Head of caudate nucleus (tissue), 42 donors: Measurements from ENCODE around the gene COX10.
"Not testable (repeated sequence)": the region's sequence is repeated elsewhere in the genome, so short reads cannot be mapped to it uniquely, and the experiment has no call there.

ENCODE experiments used
- DNase-seq, 42 donors: peaks; one replicate each; pipeline versions ENCODE4 v3.0.0 to v3.0.0-alpha.2; 2020 to 2021; ENCODE audit warnings: mixed read lengths in 7 of 42
- intact Hi-C: fragments of 100-400 bp; cut with DNase I; formaldehyde crosslinking; loops from one replicate; pipeline ENCODE4 v1.15.0; 2022

The COX10 gene

DNA sequence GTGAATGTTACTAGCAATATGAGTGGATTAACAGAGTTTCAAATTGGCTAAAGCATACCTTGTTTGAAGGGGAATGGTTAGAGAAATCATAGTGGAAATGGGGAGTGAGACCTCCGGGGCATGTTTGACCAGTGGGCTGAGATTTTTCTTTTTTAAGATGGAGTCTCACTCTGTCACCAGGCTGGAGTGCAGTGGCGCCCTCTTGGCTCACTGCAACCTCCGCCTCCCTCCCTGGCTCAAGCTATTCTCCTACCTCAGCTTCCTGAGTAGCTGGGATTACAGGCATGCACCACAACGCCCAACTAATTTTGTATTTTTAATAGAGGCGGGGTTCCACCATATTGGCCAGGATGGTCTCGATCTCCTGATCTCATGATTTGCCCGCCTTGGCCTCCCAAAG, 157.7 kb downstream of the COX10 start:
- intact Hi-C loops = no loop called here
- DNase-seq = no peak

DNA sequence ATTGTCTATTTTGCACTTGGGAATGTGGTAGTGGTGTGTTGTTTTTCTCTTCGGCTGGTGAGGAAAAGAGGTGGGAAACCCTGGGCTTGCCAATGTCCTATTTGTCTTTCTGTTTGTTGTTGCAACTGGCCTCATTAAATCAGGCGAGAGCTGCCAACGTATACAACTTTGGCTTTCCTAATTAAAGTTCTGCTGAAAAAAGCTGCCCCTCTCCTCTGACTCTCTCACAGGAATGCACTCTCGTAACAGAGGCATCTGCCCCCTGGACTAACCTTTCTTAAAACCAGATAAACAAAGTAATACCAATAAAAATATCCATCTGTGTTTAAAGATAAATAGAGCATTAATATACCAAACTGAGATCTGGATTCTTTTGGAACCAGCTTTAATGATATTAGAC, 159.6 kb downstream of the COX10 start:
- intact Hi-C loops = no loop called here
- no peak for DNase-seq

DNA sequence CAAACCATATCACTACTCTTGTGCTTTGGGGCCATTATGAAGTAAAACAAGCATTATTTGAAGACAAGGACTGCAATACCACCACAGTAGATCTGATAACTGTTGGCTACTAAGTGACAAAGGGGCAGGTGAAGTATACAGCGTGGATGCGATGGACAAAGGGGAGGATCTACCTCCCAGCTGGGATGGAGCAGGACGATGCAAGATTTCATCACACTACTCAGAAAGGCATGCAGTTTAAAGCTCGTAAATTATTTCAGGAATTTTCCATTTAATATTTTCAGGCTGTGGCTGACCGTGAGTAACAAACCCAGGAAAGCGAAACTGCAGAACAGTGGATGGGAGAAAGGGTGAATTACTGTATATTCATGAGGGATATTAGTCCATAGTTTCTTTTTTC, 161.9 kb downstream of the COX10 start:
- DNase-seq, intact Hi-C loops: not testable (repeated sequence)

DNA sequence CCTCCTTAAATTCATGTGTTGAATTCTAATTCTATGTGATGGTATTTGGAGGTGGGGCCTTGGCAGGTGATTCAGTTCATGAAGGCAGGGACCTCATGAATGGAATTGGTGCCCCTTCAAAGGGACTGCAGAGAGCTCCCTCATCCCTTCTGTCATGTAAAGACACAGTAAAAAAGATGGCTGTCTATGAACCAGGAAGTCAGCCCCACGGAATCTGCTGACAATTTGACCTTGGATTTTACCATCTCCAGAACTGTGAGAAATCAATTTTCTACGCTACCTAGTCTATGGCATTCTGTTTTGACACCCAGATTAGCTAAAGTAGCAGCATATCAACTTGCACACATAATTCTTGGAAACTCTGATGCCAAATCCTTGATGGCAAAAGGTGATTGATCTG, 165.7 kb downstream of the COX10 start:
- intact Hi-C loops, DNase-seq: not testable (repeated sequence)

DNA sequence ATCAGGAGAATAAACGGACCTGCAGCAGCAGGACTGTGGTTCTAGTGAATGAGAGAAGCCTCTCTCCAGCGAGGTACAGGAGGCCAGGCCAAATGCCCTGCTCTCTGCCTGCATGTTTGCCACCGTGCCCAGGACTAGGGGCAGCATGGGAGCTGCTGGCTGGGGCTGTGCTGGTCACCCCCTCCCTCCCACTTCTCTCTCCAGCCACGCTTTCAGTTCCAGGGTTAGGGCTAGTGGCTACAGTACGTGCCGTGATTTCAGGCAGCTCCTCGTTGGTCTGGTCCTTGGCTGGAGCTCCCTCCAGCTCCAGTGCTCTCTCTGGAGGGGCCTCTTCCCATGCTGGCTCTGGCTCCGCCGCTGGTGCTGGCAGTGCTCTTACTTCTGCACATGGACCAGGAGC, 166.7 kb downstream of the COX10 start:
- DNase-seq, intact Hi-C loops: not testable (repeated sequence)

DNA sequence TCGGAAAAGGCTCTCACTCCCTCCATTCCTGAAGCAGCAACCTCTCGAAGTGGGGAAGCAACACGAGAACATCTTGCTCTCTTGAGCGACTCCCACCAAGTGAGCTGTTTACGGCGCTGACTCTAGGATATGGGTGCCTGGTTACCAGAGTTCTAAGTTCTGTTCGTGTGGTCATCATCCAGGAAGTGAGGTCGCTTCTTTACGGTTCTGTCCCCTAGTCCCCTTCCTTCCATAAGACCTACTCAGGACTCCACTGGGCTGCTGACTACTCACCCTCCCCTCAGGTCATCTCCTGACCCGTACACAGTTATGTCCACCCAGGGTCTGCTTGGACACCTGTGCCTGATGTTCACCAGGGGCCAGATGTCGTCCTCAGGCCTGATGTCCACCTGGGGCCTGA, 167.5 kb downstream of the COX10 start, which contains the start of gene CDRT15:
CDRT15 (minus strand) TSS at position 101 of the 400 bp plus-strand sequence; CDS start at position 72, 29 bp downstream.
- DNase-seq, intact Hi-C loops: not testable (repeated sequence)

DNA sequence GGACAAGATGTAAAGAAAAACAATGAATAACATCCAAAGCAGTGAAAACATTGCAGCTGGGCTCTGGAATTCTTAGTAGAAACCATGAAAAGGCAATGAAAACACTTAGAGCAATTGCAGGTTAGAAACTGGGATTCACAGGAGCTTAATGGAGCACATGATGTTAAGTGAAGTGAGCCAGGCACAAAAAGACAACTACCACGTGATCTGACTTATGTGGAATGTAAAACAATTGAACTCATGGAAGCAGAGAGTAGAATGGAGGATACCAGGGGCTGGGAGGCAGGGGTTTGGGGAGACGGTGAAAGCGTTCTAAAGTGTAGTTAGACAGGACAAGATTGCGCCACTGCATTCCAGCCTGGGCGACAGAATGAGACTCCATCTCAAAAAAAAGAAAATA, 170.0 kb downstream of the COX10 start:
- DNase-seq, intact Hi-C loops: not testable (repeated sequence)

DNA sequence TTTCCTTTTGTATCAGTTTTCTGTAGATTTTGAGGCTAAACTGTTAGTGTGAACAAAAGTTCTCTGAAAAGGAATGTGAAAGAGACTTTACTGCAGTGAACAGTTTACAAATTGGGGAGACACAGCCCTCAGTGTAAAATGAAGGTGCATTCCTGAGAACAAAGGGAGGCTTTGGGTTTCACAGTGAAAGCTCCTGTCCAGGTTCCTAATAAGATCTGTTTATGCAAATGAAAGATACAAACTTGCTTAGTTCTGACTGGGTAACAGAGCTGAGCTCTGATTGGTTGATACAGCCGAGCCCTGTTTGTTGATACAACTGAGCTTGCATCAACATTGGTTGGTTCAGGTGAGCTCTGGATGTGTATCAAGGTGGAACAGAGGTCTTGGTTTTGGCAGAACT, 175.7 kb downstream of the COX10 start:
- intact Hi-C loops = no loop called here
- no peak for DNase-seq

DNA sequence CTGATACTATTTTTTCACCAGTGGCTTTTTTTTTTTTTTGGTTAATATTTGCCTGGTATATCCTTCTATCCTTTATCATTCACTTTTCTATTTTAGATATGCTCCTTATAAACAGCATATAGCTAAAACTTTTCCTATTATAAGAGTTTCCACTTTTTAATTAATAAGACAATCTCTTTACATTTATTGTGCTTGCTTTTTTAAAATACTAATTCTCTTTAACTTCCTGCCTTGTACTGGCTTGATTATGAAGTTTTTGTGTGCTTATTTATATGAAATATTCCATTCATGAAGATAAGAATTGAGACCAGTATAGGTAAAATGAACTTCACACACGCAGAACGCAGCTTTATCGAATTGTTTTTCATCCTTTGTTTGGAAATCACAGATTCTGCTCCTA, 176.3 kb downstream of the COX10 start:
- intact Hi-C loops = no loop called here
- no peak for DNase-seq
